M059J (cell line): Measurements from ENCODE around the gene KCNK4. TPM values are rescaled to one million over a fixed set of nuclear protein-coding genes. Genes with fewer than 3 reads are reported as not detected.
A peak's percentile ranks its signal among the peaks of the same experiment; 100 is the strongest.

ENCODE experiments used
- DNase-seq: peaks from one replicate; pipeline ENCODE4 v3.0.0-alpha.2; 2012; ENCODE audit warnings: low read depth
- total RNA-seq: library from RNA; depleted of rRNA; stranded (reverse); fragments of >200 nt; shearing (Covaris generic); gene quantifications from 2 replicates; pipeline ENCODE4 v1.2.3, GENCODE V29; 2014; rRNA removed

Gene KCNK4
- total RNA-seq, 1 experiment from 2014 or later: 0.10 TPM

- DNase-seq: peak; percentile 16
These were observed 56.2 kb downstream of the KCNK4 start for GRCh38 chr11:64347193-64347867.

DNA sequence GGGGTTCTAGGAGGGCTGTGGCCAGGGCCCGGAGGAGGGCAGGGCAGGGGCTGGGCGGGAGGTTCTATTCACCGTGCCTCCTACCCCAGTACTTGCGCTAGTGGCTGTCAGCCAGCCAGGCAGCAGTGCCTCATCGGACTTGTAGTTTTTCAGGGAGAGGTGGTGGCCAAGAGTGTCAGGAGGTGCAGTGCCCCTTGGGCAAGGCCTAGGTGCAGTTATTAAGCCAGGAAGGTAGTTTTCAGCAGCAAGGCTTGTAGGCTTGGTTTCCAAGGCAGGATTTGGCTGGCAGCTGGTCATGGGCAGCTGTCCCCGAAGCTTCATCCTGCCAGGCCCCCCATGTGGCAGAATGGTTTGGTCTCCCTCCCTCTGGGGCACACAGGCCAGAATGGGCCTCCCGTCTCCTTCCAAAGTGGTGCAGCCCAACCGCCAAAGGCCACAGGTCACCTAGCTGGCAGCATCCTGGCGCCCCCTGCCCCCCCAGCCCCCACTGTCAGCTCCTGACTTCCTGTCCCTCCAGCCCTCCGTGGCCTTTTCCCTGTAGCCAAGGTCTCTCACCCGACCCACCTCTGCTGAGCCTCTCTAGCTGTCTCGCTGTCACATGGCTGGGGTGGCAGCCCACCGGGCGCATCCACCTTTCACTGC lies 57.4 kb downstream of the KCNK4 start:
- DNase-seq: peak; percentile 30

GRCh38 chr11:64349025-64349387 lies 57.9 kb downstream of the KCNK4 start:
- no peak for DNase-seq

- no peak for DNase-seq
These were observed 58.3 kb downstream of the KCNK4 start for GRCh38 chr11:64349404-64349803.

Other genes with a start within 250 kb of the KCNK4 start
- gene MACROD1, start 125.2 kb upstream of the KCNK4 start, total RNA-seq: 3.8 and 10.3 TPM in 2 replicates
- gene STIP1, start 105.1 kb upstream of the KCNK4 start, total RNA-seq: 244 and 310 TPM in 2 replicates
- gene FERMT3, start 84.6 kb upstream of the KCNK4 start, total RNA-seq: 0.20 TPM in 1 of 2 replicates, not detected in the other
- gene TRPT1, start 65.1 kb upstream of the KCNK4 start, total RNA-seq: 55.9 and 59.8 TPM in 2 replicates
- gene NUDT22, start 65.0 kb upstream of the KCNK4 start, total RNA-seq: 74.7 and 79.3 TPM in 2 replicates
- gene DNAJC4, start 60.8 kb upstream of the KCNK4 start, total RNA-seq: 20.6 and 23.7 TPM in 2 replicates
- 29.8 and 36.1 TPM in 2 replicates for gene VEGFB, start 56.7 kb upstream of the KCNK4 start, total RNA-seq
- gene FKBP2, start 50.2 kb upstream of the KCNK4 start, total RNA-seq: 100 and 104 TPM in 2 replicates
- gene PPP1R14B, start 44.4 kb upstream of the KCNK4 start, total RNA-seq: 248 and 263 TPM in 2 replicates
- gene PLCB3, start 39.8 kb upstream of the KCNK4 start, total RNA-seq: 24.0 and 42.3 TPM in 2 replicates
- 148 and 163 TPM in 2 replicates for gene BAD, start 6.6 kb upstream of the KCNK4 start, total RNA-seq
- 32.7 and 39.5 TPM in 2 replicates for gene GPR137, start 5.5 kb upstream of the KCNK4 start, total RNA-seq
- not detected in 2 replicates for gene CATSPERZ, start 9.1 kb downstream of the KCNK4 start, total RNA-seq
- 15.5 and 35.2 TPM in 2 replicates for gene ESRRA, start 14.2 kb downstream of the KCNK4 start, total RNA-seq
- gene TRMT112, start 26.3 kb downstream of the KCNK4 start, total RNA-seq: 378 and 452 TPM in 2 replicates
- 229 and 260 TPM in 2 replicates for gene PRDX5, start 26.8 kb downstream of the KCNK4 start, total RNA-seq
- gene CCDC88B, start 48.9 kb downstream of the KCNK4 start, total RNA-seq: 0.07 and 3.9 TPM in 2 replicates
- gene RPS6KA4, start 67.9 kb downstream of the KCNK4 start, total RNA-seq: 26.9 and 41.8 TPM in 2 replicates